A673 (cell line): Measurements from ENCODE around the gene GBA3.

Experiments
- EZH2 ChIP-seq: fragments of 200-600 bp; sonication (generic); IDR thresholded peaks from 2 replicates; pipeline ENCODE4 v1.6.1; 2017; ENCODE audit warnings: borderline replicate concordance, low read depth, mild to moderate bottlenecking, mixed read lengths, antibody characterized with exemption, low read length; ENCODE audit not compliant: poor library complexity, severe bottlenecking
- TF ChIP-seq, protein P1 (sequence below): fragments of 300-800, 200-600 bp; sonication (generic); conservative IDR thresholded peaks from 2 replicates; pipeline ENCODE4 v1.5.1; 2017; ENCODE audit warnings: low read depth, mild to moderate bottlenecking, antibody characterized with exemption, low read length, moderate library complexity, mixed read lengths

DNA sequence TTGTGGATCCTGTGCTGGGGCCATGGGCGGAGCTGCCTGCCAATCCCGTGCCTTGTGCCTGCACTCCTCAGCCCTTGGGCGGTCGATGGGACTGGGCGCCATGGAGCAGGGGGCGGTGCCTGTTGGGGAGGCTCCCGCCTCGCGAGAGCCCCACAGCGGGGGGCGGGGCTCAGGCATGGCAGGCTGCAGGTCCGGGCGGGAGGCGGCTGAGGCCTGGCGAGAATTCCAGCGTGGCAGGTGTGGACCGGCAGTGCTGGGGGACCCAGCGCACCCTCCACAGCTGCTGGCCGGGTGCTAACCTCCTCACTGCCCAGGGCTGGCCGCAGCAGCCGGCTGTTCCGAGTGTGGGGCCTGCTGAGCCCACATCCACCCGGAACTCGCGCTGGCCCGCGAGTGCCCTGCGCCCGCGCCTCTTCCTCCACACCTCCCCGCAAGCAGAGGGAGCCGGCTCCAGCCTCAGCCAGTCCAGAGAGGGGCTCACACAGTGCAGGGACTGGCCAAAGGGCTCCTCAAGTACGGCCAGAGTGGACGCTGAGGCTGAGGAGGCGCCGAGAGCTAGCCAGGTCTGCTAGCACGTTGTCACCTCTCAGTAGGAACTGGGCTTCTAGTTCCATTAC is 85.9 kb downstream of the GBA3 start:
- TF ChIP-seq, protein P1, sequence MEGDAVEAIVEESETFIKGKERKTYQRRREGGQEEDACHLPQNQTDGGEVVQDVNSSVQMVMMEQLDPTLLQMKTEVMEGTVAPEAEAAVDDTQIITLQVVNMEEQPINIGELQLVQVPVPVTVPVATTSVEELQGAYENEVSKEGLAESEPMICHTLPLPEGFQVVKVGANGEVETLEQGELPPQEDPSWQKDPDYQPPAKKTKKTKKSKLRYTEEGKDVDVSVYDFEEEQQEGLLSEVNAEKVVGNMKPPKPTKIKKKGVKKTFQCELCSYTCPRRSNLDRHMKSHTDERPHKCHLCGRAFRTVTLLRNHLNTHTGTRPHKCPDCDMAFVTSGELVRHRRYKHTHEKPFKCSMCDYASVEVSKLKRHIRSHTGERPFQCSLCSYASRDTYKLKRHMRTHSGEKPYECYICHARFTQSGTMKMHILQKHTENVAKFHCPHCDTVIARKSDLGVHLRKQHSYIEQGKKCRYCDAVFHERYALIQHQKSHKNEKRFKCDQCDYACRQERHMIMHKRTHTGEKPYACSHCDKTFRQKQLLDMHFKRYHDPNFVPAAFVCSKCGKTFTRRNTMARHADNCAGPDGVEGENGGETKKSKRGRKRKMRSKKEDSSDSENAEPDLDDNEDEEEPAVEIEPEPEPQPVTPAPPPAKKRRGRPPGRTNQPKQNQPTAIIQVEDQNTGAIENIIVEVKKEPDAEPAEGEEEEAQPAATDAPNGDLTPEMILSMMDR, result no peak
- no peak for TF ChIP-seq EZH2
